Esophagus muscularis mucosa (tissue), 3 donors: Measurements from ENCODE around the gene PLEKHH1.

Source experiments
- CTCF ChIP-seq, 3 experiments: fragments of 200-600 bp in 2 of 3; fragments of 450-650 bp in 1 of 3; sonication (generic) in 2 of 3; IDR thresholded peaks; one replicate each; pipeline ENCODE4 v1.5.1; 2017 to 2019; ENCODE audit warnings: antibody characterized with exemption in 3 of 3, mild to moderate bottlenecking in 2 of 3, moderate library complexity in 1 of 3
- EP300 ChIP-seq: sonication (generic); formaldehyde crosslinking; IDR thresholded peaks from one replicate; pipeline ENCODE4 v1.6.1; 2017; ENCODE audit warnings: antibody characterized with exemption

DNA sequence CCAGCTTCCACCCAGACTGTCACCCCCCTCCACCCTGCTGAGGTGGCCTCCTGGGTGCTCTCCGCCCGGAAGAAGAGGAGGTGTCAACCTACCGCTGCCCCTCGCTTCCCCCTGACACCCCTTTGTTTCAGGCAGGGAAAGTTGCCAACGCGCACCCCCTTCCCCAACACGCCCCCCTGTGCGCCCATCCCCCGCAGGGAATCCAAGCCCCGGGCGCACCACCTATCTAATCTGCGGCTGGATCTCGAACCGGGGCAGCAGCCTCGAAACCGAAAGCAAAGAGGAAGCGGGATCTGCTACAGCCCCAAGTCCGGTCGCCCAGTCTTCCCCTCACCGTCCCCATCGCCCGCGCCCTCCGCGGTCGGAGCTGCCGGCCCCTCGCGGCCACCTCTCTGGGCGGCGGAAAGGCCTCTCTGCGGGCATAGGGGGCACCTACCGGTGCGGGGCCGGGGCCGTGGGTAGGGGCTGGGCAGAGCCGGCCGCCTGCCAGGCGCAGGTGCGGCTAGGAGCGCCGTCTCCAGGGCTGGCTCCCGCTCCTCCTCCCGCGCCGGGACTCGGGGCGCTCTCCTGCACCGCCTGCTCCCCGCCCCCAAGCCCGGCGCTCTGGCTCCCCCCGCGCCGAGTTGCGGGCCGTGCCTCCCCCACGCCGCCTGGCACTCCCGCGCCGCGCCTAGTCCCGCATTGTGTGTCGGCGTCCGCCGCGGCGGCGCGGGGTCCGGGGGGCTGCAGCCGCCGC lies 18.3 kb upstream of the PLEKHH1 start:
- TF ChIP-seq CTCF (IDR thresholded peaks at IDR 0.05) (no peak), EP300 (no peak)
